ENCODE data around the gene PCLO. TPM values are rescaled to one million over a fixed set of nuclear protein-coding genes. Genes with fewer than 3 reads are reported as not detected.

PCLO gene
- total RNA-seq, 1 experiment from 2014 or later: 3.1 TPM

GRCh38 chr7:82810558-82811259 is 352.0 kb downstream of the PCLO start:
- Histone ChIP-seq H3K23ac (ENCODE audit: insufficient read length, low read depth, low read length) (no peak overlapping the region), H3K9ac (ENCODE audit: extremely low read depth, insufficient read length, low read length) (no peak overlapping the region), H2AFZ (ENCODE audit: low read length) (no peak overlapping the region), H2BK20ac (ENCODE audit: low read depth, low read length, poor library complexity, severe bottlenecking) (no peak overlapping the region), H2AK5ac (ENCODE audit: insufficient read length, low read length) (no peak overlapping the region), H3K27me3 (ENCODE audit: insufficient read depth, low read length) (no peaks in the 10 kb centered on the region), H3K79me1 (ENCODE audit: insufficient read depth, low read depth, low read length, poor library complexity, severe bottlenecking) (no peaks in the 10 kb centered on the region), H3K79me2 (ENCODE audit: insufficient read depth, low read length) (no peaks in the 10 kb centered on the region), H3K9me3 (ENCODE audit: control insufficient read depth, low read depth, low read length) (no peaks in the 10 kb centered on the region), H3K14ac (ENCODE audit: insufficient read depth, low read length) (no peak overlapping the region), H3K18ac (ENCODE audit: insufficient read length, low read depth, low read length) (no peak overlapping the region), H2BK5ac (ENCODE audit: insufficient read length, low read length) (no peak overlapping the region), H4K8ac (replicated peaks; ENCODE audit: insufficient read length, low read depth, low read length) (no peak overlapping the region), H4K20me1 (ENCODE audit: control insufficient read depth, insufficient read depth, insufficient read length) (no peaks in the 10 kb centered on the region), H3K56ac (ENCODE audit: insufficient read length, low read depth, low read length) (no peak overlapping the region), H3K4me2 (ENCODE audit: insufficient read depth, insufficient read length, low read length) (no peak overlapping the region), H2BK120ac (ENCODE audit: low read depth, low read length, poor library complexity, severe bottlenecking) (no peak overlapping the region), H3K4me1 (ENCODE audit: insufficient read depth, low read length) (no peaks in the 10 kb centered on the region; the same call in 1 of the 2 replicates), H3K23me2 (ENCODE audit: insufficient read length, low read depth, low read length, poor library complexity, severe bottlenecking) (no peaks in the 10 kb centered on the region), H4K91ac (ENCODE audit: insufficient read length, low read depth, low read length) (no peak overlapping the region), H2BK12ac (ENCODE audit: insufficient read length, low read depth, low read length) (no peak overlapping the region), H3T11ph (ENCODE audit: low read length) (no peak overlapping the region), H3K4ac (ENCODE audit: low read depth, low read length) (no peak overlapping the region), H3K27ac (ENCODE audit: insufficient read length, low read depth, low read length) (no peak overlapping the region), H4K5ac (ENCODE audit: insufficient read length, low read depth, low read length) (no peak overlapping the region), H2BK15ac (ENCODE audit: low read depth, low read length) (no peak overlapping the region)
- Mint-ChIP-seq H3K36me3 (ENCODE audit: insufficient read depth in 1 of 3, low read depth in 3 of 3) (no peaks in the 10 kb centered on the region), H3K4me3 (no peak overlapping the region), H3K9me3 (no peaks in the 10 kb centered on the region), H3K27me3 (ENCODE audit: low read depth) (no peaks in the 10 kb centered on the region), H3K27ac (peak overlapping the region in 1 of 3 experiments; percentile 29; a peak in 1 of 7 replicates), H3K4me1 (peaks cover 8 to 9% of the 10 kb centered on the region in 2 experiments)
- no CpG with 5 or more reads among the region's 4 CpGs for WGBS (ENCODE audit: extremely low coverage, insufficient read length, low lambda C conversion rate)
- TF ChIP-seq, protein P1, sequence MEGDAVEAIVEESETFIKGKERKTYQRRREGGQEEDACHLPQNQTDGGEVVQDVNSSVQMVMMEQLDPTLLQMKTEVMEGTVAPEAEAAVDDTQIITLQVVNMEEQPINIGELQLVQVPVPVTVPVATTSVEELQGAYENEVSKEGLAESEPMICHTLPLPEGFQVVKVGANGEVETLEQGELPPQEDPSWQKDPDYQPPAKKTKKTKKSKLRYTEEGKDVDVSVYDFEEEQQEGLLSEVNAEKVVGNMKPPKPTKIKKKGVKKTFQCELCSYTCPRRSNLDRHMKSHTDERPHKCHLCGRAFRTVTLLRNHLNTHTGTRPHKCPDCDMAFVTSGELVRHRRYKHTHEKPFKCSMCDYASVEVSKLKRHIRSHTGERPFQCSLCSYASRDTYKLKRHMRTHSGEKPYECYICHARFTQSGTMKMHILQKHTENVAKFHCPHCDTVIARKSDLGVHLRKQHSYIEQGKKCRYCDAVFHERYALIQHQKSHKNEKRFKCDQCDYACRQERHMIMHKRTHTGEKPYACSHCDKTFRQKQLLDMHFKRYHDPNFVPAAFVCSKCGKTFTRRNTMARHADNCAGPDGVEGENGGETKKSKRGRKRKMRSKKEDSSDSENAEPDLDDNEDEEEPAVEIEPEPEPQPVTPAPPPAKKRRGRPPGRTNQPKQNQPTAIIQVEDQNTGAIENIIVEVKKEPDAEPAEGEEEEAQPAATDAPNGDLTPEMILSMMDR (conservative IDR thresholded peaks at IDR 0.05): peak; percentile 78
- no peak for DNase-seq
